HUES64 (cell line): Measurements from ENCODE around the gene BLM.
"Not testable (repeated sequence)": the region's sequence is repeated elsewhere in the genome, so short reads cannot be mapped to it uniquely, and the experiment has no call there.

Experiments
- H3K27ac ChIP-seq: 2 replicates; pipeline ENCODE4 v1.7.0; 2013; ENCODE audit warnings: low read depth, low read length, inconsistent platforms
- H3K27me3 ChIP-seq: 2 replicates; pipeline ENCODE4 v1.6.1; 2013; ENCODE audit warnings: mild to moderate bottlenecking, low read length; ENCODE audit not compliant: insufficient read depth
- H3K36me3 ChIP-seq: 2 replicates; pipeline ENCODE4 v1.6.1; 2013; ENCODE audit warnings: mild to moderate bottlenecking, low read length; ENCODE audit not compliant: insufficient read depth
- H3K4me1 ChIP-seq: 2 replicates; pipeline ENCODE4 v1.6.1; 2013; ENCODE audit warnings: mild to moderate bottlenecking, low read length, moderate library complexity; ENCODE audit not compliant: insufficient read depth
- H3K4me3 ChIP-seq: 2 replicates; pipeline ENCODE4 v1.5.1; 2013; ENCODE audit warnings: mild to moderate bottlenecking, low read length, moderate library complexity
- H3K9ac ChIP-seq: 2 replicates; pipeline ENCODE4 v1.6.1; 2013; ENCODE audit warnings: mild to moderate bottlenecking, low read depth, low read length
- H3K9me3 ChIP-seq: 2 replicates; pipeline ENCODE4 v1.6.1; 2013; ENCODE audit warnings: low read depth, low read length; ENCODE audit not compliant: insufficient read depth
- WGBS: fragments of 150-250, 120-280 bp; methylation state at CpG from one replicate; pipeline ENCODE4 v1.1.7; 2013; ENCODE audit warnings: missing lambda C conversion rate; 5-methylcytosine and 5-hydroxymethylcytosine counted together

The BLM gene

DNA sequence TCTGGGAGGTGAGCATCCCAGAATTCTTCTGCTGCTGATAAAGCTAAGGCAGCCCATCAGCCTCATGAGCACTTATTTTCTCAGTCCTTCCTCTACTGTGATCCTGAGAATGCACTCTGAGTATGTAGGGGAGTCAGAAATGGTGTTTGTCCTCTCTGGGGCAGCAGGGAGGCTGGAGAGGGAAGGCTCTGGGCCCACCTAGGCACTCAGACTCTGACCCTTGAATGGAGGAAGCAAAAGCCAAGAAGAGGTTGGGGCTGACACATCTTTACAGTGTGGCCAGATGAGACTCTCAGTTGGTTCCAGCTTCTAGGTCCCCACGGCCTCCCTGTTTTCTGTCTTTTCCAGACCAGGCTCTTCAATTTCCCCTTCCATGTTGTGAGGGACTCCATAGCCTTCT, 36.1 kb upstream of the BLM start:
- 96% methylated on average over 1 of the region's 1 CpG for WGBS
- H3K36me3 ChIP-seq: no peaks in the 10 kb centered on the region
- H3K9ac ChIP-seq: no peak overlapping the region
- H3K27ac ChIP-seq: no peak overlapping the region
- no peaks in the 10 kb centered on the region for H3K9me3 ChIP-seq
- no peak overlapping the region for H3K4me3 ChIP-seq
- peaks cover 4% of the 10 kb centered on the region; the same call in 1 of the 2 replicates for H3K4me1 ChIP-seq
- H3K27me3 ChIP-seq: no peaks in the 10 kb centered on the region

DNA sequence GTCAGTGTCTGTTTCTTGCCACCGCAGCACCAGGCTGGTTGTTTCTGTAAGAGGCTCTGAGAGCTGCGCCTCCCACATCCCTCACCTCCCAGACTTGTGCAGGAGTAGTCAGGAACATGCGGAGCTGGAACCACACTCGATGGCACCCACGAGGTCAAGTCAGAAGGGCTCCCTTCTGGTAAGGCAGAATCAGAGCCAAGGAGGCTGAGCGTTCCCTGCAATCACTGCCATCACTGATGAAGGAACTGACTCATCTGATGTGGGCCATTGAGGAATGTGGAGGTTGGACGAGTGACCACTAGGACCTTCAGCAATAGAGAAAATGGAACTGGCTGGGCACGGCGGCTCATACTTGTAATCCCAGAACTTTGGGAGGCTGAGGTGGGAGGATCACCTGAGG, 35.7 kb upstream of the BLM start:
- H3K9ac ChIP-seq: no peak overlapping the region
- H3K9me3 ChIP-seq: no peaks in the 10 kb centered on the region
- no peak overlapping the region for H3K4me3 ChIP-seq
- no peaks in the 10 kb centered on the region for H3K36me3 ChIP-seq
- no peaks in the 10 kb centered on the region for H3K27me3 ChIP-seq
- H3K4me1 ChIP-seq: peaks cover 4% of the 10 kb centered on the region; the same call in 1 of the 2 replicates
- WGBS: 93% methylated on average over 9 of the region's 9 CpGs
- H3K27ac ChIP-seq: no peak overlapping the region

DNA sequence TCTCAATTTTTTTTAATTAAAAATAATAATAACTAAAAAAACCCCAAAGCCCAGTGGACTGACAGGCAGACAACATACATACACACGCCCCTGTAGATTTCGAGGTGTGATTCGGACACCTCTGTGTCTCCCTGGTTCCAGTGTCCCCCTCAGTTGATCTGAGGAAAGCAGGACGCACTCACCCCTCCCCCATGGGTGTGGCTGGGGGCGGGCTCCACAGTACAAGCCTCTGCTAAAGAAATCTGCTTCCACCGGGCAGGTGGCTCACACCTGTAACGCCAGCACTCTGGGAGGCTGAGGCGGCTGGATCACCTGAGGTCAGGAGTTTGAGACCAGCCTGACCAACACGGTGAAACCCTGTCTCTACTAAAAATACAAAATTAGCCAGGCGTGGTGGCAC, 33.8 kb upstream of the BLM start:
- Histone ChIP-seq H3K27me3 (no peaks in the 10 kb centered on the region), H3K36me3 (no peaks in the 10 kb centered on the region), H3K4me1 (peaks cover 4% of the 10 kb centered on the region; the same call in 1 of the 2 replicates), H3K4me3 (no peak overlapping the region), H3K9me3 (no peaks in the 10 kb centered on the region), H3K27ac (no peak overlapping the region), H3K9ac (no peak overlapping the region)
- 89% methylated on average over 10 of the region's 10 CpGs for WGBS

DNA sequence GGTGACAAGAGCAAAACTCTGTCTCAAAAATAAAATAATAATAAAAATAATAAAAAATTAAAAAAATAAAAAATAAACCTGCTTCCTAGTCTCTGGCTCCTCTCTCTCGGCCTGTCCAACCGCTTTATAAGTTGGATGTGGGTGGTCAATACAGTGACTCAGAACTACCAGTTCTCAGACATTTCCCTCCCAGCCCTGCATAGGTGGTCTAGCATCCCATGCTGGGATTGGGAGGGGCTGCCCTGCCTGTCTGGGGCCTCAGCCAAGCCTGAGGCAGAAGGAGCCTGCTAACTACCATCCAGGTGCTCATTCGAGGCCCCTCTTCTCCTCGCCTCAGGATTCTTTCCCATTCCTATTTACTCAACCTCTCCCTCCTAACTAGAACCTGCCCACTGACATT, 33.3 kb upstream of the BLM start:
- WGBS: 84% methylated on average over 3 of the region's 4 CpGs

DNA sequence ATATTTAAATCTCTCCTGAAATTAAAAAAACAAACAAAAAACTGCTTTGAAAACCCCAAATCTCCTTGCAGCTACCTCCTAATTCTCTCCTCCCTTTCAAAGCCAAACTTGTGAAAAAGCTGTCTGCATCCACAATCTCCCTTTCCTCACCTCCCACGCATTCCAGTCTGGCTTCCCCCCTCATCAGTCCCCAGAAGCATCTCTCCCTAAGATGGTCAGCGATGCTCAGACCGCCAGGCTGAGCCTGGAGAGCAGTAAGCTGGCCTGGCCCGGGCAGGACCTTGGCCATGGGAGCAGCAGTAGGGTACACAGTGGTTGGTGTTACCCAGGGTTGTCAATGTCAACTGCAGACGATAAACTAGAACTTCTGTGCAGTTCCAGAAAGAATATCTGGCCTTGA, 32.9 kb upstream of the BLM start:
- no peaks in the 10 kb centered on the region for H3K36me3 ChIP-seq
- H3K4me3 ChIP-seq: no peak overlapping the region
- WGBS: 84% methylated on average over 5 of the region's 5 CpGs
- no peak overlapping the region for H3K9ac ChIP-seq
- peaks cover 6% of the 10 kb centered on the region; the same call in 1 of the 2 replicates for H3K9me3 ChIP-seq
- H3K27me3 ChIP-seq: no peaks in the 10 kb centered on the region
- no peak overlapping the region for H3K27ac ChIP-seq
- H3K4me1 ChIP-seq: peaks cover 4% of the 10 kb centered on the region; the same call in 1 of the 2 replicates

More for the DNA sequence above, 33.3 kb upstream of the BLM start:
- no peaks in the 10 kb centered on the region for H3K36me3 ChIP-seq
- peaks cover 2% of the 10 kb centered on the region; the same call in 1 of the 2 replicates for H3K9me3 ChIP-seq
- H3K27ac ChIP-seq: no peak overlapping the region
- H3K9ac ChIP-seq: no peak overlapping the region
- H3K4me3 ChIP-seq: no peak overlapping the region
- H3K27me3 ChIP-seq: no peaks in the 10 kb centered on the region
- peaks cover 4% of the 10 kb centered on the region; the same call in 1 of the 2 replicates for H3K4me1 ChIP-seq

DNA sequence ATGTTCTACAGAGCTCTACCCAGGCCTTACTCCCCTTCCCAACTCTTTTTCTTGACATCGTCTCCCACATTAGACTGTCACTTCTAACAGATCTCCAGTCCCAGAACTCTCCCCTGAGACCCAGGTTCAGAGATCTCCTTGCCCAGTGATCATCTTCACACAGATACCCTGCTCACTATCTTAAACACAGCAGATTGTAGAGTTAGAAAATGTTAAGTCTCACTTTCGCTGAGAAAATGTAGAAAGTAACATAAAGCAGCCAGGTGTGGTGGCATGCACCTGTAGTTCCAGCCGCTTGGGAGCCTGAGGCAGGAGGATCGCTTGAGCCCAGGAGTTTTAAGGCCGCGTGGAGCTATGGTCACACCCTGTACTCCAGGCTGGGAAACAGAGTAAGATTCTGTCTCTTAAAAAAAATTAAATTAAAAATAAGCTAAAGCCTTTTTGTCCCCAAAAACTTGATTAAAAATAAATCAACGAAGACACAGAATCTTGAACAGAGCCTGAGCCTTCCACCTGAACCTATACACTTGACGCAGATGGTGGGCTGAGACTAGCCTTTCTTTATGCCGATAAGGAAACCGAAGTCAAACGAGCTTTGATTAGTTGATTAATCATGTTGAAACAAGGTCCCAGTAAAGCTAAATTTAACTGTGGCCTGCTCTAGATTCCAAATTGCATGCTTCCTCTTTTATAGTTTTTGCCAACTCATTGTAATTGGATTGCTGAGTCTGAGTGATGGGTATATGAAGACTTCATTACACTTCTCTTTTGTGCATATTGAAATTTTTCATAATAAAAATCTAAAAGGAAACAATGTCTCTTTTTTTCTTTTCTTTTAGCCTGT, 31.3 kb upstream of the BLM start:
- H3K27ac ChIP-seq: no peak overlapping the region

DNA sequence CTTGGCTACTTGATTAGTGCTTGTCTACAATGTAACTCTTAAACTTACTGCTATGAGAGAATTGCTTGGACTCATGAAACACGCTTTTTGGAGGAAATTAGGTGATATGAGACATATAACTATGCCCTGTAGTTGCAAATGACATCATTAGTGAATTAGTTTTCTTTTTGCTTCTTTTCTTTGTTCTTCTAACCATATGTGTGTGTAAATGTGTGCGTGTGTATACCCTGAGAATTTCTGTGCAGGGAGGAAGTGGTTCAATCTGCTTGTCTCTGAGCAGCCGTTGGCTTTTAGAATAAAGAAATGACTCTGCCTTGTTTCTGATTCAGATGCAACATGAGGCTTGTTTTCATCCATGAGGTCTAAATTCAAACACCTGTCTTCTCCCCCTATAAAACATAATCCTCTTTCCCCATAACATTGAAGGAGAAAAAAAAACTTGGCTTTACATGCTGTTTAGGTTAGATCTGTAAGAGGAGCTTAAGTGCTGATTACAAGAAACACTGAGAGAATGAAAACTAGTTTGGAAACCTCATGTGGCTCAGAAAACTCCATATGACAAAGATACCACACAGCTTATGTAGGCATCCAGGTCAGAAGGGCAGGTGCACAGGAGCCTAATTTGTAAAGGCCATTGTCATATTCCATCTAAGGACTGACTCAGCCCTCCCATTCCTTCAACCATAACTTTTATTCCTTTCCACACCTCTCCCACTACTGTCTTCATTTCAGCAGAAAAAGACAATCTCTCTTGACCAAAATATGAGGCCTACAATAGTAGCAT, 30.5 kb upstream of the BLM start:
- Histone ChIP-seq H3K9ac (no peak overlapping the region), H3K9me3 (peaks cover 8% of the 10 kb centered on the region; the same call in 1 of the 2 replicates), H3K4me3 (no peak overlapping the region), H3K27me3 (no peaks in the 10 kb centered on the region), H3K36me3 (no peaks in the 10 kb centered on the region), H3K27ac (no peak overlapping the region), H3K4me1 (peaks cover 4% of the 10 kb centered on the region; the same call in 1 of the 2 replicates)
- WGBS: 92% methylated on average over 3 of the region's 3 CpGs

More for the DNA sequence above, 31.3 kb upstream of the BLM start:
- 97% methylated on average over 11 of the region's 11 CpGs for WGBS
- H3K36me3 ChIP-seq: no peaks in the 10 kb centered on the region
- peaks cover 8% of the 10 kb centered on the region; the same call in 1 of the 2 replicates for H3K9me3 ChIP-seq
- H3K9ac ChIP-seq: no peak overlapping the region
- H3K4me3 ChIP-seq: no peak overlapping the region
- no peaks in the 10 kb centered on the region for H3K27me3 ChIP-seq
- peaks cover 4% of the 10 kb centered on the region; the same call in 1 of the 2 replicates for H3K4me1 ChIP-seq

DNA sequence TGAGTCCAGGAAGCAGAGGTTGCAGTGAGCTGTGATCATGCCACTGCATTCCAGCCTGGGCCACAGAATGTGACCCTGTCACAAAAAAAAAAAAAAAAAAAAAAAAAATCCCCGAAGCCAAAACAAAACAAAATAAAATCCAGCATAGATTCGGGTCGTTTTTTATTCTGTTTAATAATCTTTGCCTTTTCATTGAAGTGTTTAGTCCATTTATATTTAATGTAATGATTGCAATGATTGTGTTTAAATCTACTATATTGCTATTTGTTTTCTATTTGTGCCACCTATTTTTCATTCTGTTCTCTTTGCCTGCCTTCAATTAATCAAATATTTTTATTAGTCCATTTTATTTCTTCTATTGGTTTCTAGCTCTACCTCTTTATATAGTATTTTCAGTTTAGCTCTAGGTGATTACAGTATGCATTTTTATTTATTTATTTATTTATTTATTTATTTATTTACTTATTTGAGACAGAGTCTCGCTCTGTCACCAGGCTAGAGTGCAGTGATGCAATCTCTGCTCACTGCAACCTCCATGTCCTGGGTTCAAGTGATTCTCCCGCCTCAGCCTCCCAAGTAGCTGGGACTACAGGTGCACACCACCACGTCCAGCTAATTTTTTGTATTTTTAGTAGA, 27.7 kb upstream of the BLM start:
- 72% methylated on average over 2 of the region's 6 CpGs for WGBS
- not testable (repeated sequence) for H3K4me1 ChIP-seq

DNA sequence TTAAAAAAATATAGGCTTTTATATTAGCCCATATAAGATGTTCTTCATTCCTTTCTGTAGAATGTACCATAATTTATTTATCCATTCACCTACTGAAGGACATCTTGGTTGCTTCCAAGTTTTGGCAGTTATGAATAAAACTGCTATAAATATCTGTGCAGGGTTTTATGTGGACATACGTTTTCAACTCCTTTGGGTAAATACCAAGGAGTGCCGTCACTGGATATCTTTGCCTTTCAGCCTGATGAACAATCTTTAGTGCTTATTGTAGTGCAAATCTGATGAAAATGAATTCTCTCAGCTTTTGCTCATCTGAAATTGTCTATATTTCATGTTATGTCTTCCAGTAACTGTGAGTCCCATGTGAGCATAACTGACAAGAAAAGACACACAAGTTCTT, 26.6 kb upstream of the BLM start:
- Histone ChIP-seq H3K36me3 (no peaks in the 10 kb centered on the region), H3K4me1 (no peaks in the 10 kb centered on the region), H3K27ac (no peak overlapping the region), H3K27me3 (no peaks in the 10 kb centered on the region), H3K4me3 (no peak overlapping the region), H3K9me3 (peaks cover 8% of the 10 kb centered on the region; the same call in 1 of the 2 replicates), H3K9ac (no peak overlapping the region)
- 97% methylated on average over 2 of the region's 2 CpGs for WGBS

More for the DNA sequence above, 27.7 kb upstream of the BLM start:
- not testable (repeated sequence) for H3K9me3 ChIP-seq, H3K36me3 ChIP-seq, H3K27me3 ChIP-seq, H3K4me3 ChIP-seq, H3K9ac ChIP-seq, H3K27ac ChIP-seq

DNA sequence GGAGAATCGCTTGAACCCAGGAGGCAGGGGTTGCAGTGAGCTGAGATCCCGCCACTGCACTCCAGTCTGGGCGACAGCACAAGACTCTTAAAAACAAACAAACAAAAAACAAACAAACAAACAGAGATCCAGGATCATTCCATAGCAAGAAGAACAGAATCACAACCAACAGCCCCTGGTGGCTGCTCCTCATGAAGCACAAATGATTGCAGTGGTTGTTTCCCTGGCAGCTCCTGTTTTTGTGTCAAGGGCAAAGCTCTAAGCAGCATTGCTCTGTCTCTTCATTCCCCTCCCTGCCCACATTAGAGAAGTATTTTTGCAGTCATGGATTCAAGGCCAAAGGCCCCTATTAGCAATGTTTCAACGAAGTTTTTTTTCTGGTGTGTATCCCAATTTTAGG, 25.8 kb upstream of the BLM start:
- 94% methylated on average over 4 of the region's 4 CpGs for WGBS
- Histone ChIP-seq H3K9me3 (peaks cover 8% of the 10 kb centered on the region; the same call in 1 of the 2 replicates), H3K9ac (no peak overlapping the region), H3K4me1 (no peaks in the 10 kb centered on the region), H3K36me3 (no peaks in the 10 kb centered on the region), H3K4me3 (no peak overlapping the region), H3K27ac (no peak overlapping the region), H3K27me3 (no peaks in the 10 kb centered on the region)
